GOT3 (cell line): ENCODE measurements around the gene KRTAP10-8.
"Not testable (repeated sequence)": the region's sequence is repeated elsewhere in the genome, so short reads cannot be mapped to it uniquely, and the experiment has no call there.

Experiments used
- DNase-seq: peaks from one replicate; lab custom pipeline; 2025; ENCODE audit warnings: mixed read lengths; lab: John Stamatoyannopoulos, UW

Gene KRTAP10-8

DNA sequence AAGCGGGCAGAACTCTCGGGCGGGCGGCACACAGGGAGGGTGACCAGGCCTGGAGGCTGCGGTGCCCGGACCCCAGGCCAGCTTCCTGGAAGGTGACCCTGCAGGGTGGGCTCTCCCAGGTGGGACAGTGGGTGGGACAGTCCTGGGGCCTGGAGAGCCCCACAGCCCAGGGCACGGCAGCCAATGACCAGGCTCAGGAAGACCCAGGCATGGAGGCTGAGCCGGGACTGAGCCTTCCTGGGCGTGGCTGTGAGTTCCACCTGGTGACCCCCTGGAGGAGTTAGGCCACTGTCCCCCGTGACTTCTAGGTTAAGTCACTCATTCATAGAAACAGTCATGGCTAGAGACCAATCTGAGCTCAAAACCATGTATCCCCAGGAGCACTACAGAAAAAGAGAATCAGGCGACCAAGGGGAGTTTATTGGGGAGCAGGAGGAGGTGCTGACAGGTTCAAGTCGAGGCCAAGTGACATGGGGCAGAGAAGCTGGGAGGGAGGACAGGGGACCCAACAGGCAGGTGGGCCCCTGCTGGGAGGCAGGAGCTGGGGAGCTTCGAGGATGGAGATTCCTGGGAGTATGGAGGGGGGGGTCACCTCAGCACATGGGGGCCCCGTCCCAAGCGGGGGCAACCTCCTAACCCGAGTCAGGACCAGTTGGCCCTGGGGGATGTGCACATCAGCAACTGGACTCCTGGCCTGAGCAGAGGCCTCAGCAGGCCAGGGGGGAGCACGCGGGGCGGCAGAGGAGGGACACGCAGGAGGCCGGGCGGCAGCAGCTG lies 32.6 kb upstream of the KRTAP10-8 start:
- DNase-seq = no peak

DNA sequence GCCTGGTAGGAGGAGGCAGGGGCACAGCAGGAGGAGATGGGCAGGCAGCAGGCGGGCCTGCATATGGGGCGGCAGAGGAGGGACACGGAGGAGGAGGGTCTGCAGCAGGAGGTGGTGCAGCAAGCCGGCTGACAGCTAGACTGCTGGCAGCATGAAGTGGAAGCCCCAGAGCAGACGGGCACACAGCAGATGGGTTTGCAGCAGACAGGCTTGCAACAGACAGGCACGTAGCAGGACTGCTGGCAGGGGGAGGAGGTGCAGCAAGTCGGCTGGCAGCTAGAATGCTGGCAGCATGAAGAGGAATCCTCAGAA lies 32.1 kb upstream of the KRTAP10-8 start:
- no peak for DNase-seq

DNA sequence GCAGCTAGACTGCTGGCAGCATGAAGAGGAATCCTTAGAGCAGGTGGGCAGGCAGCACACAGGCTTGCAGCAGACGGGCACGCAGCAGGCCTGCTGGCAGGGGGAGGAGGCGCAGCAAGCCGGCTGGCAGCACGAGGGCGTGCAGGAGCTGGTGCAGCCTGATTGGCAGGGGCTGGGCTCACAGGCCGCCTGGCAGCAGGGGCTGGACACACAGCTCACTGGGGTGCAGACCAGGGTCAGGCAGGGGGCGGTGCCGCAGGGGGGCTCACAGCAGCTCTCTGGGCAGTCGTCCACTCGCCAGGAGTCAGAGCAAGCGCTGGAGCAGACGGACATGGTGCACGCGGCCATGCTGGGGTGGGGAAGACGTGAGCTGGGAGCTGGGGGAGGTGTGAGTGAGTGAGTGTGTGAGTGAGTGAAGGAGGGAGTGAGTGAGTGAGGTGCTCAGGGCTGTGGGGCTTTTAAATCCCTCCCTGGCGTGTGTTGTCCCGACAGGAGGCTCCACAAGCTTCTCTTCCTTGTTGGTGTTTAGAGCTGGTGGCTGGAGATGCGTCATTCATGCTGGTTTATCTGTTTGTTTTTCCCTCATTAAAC lies 31.6 kb upstream of the KRTAP10-8 start, which contains the start of gene KRTAP10-5:
KRTAP10-5 (minus strand) TSS at position 374 of the 591 bp plus-strand sequence; CDS start at position 348, 26 bp downstream.
- DNase-seq = not testable (repeated sequence)

DNA sequence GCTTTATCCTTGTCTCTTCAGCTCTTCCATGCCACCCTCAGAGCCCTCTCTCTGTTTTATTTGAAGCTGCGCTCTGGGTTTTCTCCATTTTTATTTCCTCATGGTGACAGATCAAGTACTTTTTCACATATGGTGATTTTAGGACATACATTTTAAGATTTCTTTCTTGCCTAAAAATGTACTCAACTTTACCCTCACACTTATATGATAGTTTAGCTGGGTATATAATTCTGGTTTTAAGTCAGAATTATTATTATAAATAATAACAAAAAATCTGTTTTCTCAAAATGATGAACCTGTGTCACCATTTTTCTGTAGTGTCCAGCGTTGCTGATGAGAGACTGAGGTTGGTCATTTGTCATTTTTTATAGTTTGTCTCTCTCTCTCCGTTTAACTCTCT lies 30.7 kb upstream of the KRTAP10-8 start:
- DNase-seq = no peak

DNA sequence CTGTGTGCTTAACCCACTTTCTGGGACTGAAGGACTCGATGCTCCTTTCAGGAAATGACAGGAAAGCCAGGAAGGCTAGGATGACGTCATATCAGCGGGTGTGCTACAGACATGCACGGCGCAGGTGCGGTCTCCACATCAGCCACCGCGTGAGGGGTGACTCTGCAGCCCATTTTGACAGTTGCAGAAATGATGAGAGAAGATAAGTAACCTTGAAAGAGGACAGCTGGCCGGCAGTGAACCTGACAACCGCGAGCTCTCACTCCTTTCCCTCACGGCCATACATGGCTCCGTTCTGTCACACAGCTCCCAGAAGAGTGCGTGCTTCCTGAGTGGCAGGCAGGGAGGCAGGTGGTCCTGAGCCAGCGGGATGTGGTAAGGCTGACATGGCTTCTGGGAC lies 29.8 kb upstream of the KRTAP10-8 start:
- no peak for DNase-seq

DNA sequence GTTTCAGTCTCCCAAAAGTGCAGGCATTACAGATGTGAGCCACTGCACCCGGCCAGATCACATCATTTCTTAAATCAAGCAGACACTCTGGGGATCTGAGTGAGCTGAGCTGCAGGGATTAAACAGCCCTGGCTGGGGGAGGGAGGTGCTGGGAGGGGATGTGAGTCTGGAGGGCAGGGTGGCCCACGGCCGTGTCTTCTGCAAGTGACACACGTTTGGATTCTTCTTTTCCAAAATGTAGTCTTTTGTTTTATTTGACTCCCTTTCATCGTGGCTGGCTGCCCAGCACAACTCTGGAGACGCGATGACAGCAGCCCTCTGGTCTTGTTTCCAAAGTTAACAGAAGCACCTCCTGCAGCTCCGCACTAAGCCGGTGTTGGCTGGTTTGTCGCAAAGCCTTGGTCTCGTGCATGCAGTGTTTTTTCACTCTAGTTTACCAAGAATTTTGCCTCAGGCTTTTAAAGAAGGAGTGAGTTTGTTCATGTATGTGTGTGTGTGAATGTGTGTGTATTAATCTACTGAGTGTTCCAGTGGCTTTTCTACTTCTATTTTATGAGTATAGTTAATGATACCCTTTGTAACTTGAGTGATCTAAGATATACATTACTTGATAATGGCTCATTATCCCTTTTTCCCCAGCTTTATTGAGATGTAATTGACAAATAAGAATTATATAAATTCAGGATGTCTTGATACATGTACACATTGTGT lies 28.6 kb upstream of the KRTAP10-8 start:
- DNase-seq = no peak

DNA sequence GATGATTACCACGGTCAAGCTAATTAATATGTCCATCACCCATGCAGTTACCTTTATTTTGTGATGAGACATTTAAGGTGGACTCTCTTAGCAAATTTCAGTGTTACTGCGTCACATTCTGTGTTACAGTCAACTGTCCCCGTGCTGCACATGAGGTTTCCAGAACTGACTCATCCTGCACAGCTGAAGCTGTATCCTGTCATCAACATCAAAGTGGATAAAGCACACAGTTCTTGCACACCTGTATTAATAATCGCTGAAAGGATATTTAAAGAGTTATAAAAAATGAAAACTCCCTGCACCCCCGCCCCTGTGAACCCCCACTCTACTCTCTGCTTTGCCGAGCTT lies 28.1 kb upstream of the KRTAP10-8 start:
- no peak for DNase-seq

DNA sequence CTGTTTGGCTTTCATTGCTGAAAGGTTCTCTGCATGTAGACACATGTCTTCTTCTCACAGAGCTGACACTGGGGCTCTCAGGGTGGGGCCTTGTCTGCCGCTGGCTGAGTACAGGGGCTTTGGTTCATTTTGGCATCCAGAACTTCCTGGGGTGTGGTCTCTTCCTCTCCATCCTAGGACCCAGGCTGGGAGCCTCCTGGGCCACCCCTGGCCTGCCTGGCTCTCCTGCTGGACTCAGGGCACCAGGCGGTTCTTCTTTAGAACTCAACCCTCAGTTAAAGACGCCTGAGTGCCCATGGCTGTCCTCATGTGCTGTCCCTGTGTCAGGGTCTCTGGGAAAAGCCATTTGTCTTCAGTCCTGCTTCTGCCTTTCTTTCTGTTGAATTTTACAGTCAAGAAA lies 26.0 kb upstream of the KRTAP10-8 start:
- DNase-seq = no peak

DNA sequence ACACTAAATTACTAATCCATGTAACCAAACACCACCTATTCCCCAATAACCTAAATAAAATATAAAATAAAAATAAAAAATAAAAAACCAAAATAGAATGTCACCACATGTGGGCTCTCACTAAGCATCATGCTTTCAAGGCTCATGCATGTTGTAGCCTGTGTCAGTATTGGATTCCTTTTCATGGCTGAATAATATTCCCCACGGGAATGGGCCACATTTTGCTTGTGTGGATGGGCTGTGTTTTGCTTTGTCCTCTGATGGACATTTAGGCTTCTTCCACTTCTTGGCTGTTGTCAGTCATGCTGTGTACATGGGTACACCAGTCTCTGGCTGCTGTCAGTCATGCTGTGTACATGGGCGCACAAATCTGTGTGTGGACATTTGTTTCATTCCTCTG lies 22.8 kb upstream of the KRTAP10-8 start:
- no peak for DNase-seq

DNA sequence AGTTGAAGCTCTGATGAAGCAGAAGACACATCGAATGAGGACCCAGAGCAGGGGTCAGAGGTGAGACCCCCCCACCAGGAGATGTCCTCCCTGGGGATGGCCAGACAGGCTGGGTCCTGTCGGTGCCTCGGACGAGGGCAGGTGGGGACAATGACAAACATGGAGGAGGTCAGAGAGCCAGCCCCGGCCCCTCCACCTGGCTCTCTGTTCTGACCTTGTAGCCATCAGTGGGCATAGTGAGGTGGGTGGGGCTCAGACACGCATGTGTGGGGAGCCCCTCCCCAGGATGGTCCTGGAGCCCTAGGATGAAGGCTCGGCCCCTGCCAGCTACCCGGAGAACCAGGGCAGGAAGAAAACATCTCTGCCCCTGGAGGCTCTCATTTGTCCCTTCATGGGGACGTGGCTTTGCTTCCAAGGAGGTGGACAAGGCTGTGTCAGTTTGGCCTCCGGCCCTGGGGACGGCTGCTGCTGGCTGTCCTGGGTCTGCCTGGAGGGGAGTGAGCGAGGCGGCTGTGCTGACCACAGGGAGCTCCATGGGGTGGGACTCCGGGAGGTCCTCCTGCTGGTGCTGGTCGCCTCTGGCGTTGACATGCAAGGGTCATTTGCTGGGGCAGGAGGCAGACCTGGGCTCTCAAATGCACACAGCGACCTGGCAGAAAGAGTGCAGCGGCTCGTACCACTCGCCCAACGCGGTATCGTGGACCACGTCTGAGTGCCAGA lies 22.1 kb upstream of the KRTAP10-8 start:
- DNase-seq = no peak

DNA sequence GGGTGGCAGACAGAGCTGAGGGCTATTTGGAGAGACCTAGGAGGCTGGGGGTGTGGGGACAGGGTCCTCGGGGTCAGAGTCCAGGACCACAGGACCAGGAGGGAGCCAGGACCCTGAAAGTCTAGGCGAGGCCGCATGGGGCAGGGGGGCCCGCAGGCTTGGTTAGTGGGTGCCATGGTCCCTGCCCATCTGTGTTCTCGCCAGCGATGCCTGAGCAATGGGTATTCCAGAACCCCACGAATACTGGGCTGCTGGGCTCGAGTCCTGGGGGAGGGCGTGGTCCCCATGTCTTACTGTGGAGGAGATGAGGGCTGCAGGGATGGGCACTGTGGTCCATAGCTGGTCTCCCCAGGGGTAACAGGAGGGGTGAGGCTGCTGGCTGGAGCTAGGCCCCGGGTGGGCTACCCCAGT lies 21.6 kb upstream of the KRTAP10-8 start:
- no peak for DNase-seq

DNA sequence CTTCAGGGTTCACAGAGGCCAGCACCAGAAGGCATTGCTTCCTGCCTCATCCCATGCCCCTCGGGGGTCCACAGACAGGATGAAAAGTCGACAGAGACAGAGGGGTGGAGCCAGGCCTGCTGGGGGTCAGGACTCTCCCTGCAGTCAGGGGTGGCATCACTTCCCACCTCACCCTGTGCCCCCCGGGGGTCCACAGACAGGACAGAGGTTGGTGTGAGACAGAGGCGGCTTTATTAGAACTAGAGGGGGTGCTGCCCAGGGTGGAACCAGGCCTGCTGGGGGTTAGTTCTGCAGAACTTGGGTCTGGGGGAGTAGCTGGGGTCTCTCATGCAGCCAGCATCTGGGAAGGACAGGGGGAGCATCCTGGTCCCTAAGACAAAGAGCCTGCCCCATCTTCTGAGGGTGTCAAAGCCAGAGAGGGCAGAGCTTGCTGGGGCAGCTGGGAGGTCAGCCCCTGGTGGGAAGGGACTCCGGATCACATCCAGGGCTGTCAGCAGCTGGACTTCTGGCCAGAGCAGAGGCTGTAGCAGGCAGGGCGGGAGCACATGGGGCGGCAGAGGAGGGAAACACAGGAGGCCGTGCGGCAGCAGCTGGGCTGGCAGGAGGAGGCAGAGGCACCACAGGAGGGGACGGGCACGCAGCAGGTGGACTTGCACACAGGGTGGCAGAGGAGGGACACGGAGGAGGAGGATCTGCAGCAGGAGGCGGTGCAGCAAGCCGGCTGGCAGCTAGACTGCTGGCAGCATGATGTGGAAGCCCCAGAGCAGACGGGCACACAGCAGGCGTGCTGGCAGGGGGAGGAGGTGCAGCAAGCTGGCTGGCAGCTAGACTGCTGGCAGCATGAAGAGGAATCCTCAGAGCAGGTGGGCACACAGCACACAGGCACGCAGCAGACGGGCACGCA lies 20.7 kb upstream of the KRTAP10-8 start:
- not testable (repeated sequence) for DNase-seq

DNA sequence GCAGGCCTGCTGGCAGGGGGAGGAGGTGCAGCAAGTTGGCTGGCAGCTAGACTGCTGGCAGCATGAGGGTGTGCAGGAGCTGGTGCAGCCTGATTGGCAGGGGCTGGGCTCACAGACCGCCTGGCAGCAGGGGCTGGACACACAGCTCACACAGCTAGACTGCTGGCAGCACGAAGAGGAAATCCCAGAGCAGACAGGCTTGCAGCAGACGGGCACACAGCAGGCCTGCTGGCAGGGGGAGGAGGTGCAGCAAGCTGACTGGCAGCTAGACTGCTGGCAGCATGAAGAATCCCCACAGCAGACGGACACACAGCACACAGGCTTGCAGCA lies 20.1 kb upstream of the KRTAP10-8 start:
- DNase-seq = not testable (repeated sequence)

DNA sequence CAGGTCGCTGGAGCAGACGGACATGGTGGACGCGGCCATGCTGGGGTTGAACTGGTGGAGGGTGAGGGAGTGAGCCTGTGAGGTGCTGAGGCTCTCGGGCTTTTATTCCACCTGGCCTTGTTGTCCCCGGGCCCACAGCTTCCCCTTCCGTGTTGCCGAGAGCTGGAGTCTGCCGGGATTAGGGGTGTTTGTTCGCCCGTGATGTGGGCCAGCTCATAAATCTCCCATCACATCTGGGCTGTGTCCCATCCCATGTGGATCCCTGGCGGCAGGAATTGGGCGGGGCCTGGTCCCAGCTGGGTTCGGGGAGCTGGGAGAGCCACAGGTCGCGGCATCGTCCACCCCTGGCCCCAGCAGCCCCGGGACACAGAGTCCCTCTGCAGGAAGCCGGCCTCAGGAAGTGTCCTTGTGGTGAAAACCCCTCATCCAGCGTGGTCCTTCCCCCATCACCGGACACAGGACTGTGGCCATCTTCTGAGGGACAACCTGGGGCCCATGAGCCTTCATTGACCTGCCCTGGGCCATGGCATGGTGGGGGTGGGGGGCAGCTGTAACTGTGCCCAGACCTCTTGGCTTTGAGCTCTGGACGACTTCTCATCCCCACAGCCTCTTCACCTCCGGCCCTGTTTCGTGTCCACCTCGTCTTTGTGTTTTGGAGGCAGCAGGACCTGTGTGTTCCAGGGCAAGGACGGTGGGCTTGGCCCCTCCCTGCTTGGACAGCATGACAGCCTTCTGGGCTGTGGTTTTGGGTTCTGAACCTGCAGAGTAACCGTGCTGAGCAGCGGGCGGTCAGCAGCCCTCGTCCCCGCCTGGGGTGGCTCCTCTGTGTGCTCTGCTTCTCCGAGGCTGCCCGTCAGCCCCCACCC lies 19.2 kb upstream of the KRTAP10-8 start, which contains the start of gene KRTAP10-6:
KRTAP10-6 (minus strand) TSS at position 60 of the 866 bp plus-strand sequence; CDS start at position 39, 21 bp downstream.
- DNase-seq = no peak

DNA sequence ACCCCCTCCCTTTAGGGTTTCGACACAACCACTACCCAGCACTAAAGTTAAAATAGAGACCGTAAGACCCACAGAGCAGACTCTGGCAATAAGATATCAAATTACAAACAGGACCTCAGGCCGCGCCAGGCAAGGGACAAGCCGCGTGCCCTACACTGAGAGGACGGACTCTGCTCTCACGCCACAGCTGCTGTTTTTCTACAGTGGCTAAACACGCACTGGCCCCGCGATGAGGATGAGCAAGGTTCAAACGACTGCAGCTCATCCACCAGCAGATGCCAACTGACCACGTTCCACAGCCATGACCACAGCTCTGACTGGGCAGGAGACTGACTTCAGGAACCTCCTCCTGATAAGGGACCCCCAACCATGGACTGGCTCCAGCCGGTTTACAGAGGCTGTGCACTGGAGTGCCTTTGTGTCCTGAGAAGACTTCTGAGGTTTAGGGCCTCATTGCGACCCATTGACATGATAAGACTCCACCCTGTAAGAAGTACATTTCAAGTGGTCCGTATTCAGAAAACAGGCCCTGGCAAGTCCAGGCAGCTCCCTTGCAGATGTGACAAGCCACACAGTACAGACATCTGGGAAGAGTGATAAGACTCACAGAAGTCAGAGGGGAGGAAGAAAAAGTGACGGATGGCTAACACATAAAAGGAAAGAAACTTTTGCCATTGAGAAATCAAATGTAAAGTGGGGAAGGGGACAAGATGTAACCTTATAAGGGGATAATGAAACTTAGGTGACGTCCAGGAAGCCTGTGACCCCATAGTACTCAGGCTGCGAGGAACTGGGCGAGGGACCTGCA lies 18.1 kb upstream of the KRTAP10-8 start:
- DNase-seq = no peak

DNA sequence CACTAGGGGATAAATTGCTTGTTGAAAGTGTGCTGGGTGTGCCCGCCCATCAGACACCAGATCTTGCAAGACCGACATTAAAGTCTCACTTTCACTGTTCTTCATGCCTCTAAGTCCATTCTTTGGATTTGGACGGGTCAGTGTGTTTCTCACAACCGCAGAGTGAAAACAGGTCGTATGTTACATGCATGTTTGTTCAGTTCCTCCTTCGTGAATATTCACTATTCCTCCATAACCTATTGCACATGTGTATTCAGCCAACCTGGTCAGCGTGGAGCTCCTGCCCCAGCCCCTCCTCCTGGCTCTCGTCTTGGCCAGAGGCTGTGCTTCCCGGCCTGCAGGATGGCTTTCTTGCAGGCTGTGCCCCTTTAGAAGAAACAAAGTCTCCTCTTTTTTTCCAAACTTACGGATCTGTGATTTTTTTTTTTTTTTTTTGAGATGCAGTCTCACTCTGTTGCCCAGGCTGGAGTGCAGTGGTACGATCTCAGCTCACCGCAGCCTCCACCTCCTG lies 17.4 kb upstream of the KRTAP10-8 start:
- DNase-seq = no peak

DNA sequence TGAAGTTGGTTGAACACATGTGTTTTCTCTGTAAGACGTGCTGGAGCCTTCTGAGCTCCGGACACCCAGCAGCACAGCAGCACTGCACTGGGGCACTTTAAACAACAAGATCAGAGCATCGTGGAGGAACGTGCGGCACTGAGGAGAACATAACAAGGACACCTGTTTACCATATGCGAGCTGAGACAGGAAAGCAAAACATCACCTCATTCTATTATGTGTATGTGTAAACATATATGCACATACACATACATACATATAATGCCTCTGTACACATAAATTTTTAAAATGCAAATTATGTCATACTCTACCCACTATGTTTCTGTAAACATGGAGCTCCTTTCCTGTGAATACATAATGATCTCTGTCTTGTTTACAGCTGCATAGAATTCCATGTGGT lies 16.4 kb upstream of the KRTAP10-8 start:
- no peak for DNase-seq

DNA sequence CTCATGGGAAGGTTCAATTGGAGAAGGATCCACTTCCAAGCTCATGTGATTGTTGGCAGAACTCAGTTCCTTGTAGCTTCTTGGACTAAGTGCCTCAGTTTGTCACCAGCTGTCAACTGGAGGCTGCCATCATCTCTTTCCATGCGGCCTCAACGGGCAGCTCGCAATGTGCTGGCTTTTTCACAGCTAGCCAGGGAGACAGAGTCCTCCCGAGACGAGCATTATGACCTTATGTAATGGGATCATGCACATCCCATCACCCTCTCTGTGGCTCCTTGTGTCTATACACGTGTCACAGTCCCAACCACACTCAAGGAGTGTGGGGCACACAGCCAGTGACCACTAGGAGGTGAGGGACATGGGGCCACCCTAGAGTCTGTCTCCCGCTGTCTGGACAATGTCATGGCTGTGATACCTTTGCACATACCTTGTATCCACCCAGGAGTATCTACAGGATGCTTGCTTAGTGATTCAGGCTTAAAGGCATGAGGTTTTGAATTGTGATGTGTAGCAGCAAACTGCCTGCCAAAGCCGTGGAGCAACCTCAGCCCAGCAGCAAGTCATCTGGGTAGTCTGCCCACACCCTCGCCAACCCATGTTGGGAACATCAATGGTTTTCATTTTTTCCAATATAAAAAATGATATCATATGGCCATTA lies 15.7 kb upstream of the KRTAP10-8 start:
- no peak for DNase-seq

DNA sequence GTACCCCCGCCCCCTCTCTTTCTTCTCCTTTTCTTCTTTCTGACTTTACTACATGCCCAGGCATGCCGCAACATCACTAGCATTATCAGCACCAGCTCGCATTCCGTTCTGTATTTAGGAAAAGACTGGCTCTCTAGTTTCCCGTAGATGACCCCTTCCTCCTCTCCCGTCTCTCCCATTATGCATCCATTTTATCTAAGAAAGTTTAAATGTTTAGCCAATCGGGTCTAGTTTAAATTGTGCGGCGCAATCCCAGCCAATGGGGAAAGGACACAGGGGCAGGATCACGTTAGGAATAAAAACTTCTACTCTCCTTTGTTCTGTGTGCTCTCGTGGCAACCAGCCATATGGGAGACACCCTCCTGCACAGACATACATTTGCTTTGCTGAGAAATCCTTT lies 13.8 kb upstream of the KRTAP10-8 start:
- DNase-seq = no peak
